Dendritic cell treated with granulocyte-macrophage colony-stimulating factor and Interleukin-4, amounts not matched to agents 40 ng/mL and 50 ng/mL, for 4 days (primary cell): ENCODE results near the gene ADAM17.
"Not testable (repeated sequence)": the region's sequence is repeated elsewhere in the genome, so short reads cannot be mapped to it uniquely, and the experiment has no call there.

Source experiments
- H3K27ac Mint-ChIP-seq: one replicate; pipeline ENCODE4 v1.8.0; 2022; ENCODE audit warnings: mild to moderate bottlenecking, mixed read lengths
- H3K27me3 Mint-ChIP-seq: one replicate; pipeline ENCODE4 v1.8.0; 2022; ENCODE audit warnings: mild to moderate bottlenecking, mixed read lengths
- H3K36me3 Mint-ChIP-seq: one replicate; pipeline ENCODE4 v1.8.0; 2022; ENCODE audit warnings: low read depth, mixed read lengths
- H3K4me1 Mint-ChIP-seq: one replicate; pipeline ENCODE4 v1.8.0; 2022; ENCODE audit warnings: low read depth, mixed read lengths
- H3K4me3 Mint-ChIP-seq: one replicate; pipeline ENCODE4 v1.8.0; 2022; ENCODE audit warnings: mild to moderate bottlenecking, moderate library complexity, mixed read lengths
- H3K9me3 Mint-ChIP-seq: one replicate; pipeline ENCODE4 v1.8.0; 2022; ENCODE audit warnings: mixed read lengths
- intact Hi-C: fragments of 100-400 bp; cut with micrococcal nuclease; formaldehyde crosslinking; loops from one replicate; pipeline ENCODE4 v1.15.0; 2022

The ADAM17 gene

GRCh38 chr2:9552219-9553178 lies 3.1 kb downstream of the ADAM17 start:
- Mint-ChIP-seq H3K27me3 (no peaks in the 10 kb centered on the region), H3K4me1 (peaks cover 58% of the 10 kb centered on the region), H3K27ac (peak overlapping the region; percentile 95), H3K4me3 (peak overlapping the region; percentile 40), H3K36me3 (peaks cover 32% of the 10 kb centered on the region), H3K9me3 (no peaks in the 10 kb centered on the region)
- intact Hi-C loops, result loop anchor here (1.0 kb wide), 1 partner anchor 13 kb away; no protein-coding TSS in a partner anchor

DNA sequence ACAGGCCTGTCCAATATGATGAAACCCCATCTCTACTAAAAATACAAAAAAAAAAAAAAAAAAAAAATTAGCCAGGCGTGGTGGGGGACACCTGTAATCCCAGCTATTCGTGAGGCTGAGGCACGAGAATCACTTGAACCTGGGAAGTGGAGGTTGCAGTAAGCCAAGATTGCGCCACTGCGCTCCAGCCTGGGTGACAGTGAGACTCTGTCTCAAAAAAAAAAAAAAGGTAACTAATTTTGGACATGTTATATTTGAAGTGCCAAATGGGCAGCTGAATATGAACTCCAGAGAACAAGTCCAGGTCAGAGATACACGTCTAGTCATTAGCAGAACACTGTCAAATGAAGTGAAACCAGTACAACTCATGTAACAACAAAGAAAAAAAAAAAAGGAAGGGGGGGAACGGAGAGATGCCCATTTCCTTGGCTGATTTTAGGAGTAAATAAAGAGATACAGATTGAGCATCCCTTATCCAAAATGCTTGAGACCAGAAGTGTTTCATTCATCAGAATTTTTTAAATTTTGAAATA lies 4.7 kb downstream of the ADAM17 start:
- Mint-ChIP-seq H3K36me3 (peaks cover 38% of the 10 kb centered on the region), H3K4me1 (peaks cover 71% of the 10 kb centered on the region)
- H3K4me3 Mint-ChIP-seq, H3K9me3 Mint-ChIP-seq, H3K27me3 Mint-ChIP-seq, intact Hi-C loops, H3K27ac Mint-ChIP-seq: not testable (repeated sequence)

DNA sequence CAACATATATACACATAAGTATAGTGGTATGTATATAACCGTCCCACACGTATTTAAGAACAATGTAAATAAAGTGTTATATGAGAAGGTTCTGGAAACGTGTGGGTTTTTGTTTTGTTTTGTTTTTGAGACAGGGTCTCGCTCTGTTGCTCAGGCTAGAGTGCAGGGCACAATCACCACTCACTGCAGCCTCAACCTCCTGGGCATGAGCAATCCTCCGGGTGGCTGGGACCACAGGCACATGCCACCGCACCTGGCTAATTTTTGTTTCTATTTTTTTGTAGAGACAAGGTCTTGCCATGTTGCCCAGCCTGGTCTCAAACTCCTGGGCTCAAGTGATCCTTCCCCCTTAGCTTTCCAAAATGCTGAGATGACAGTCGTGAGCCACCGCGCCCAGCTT lies 6.2 kb downstream of the ADAM17 start:
- no peaks in the 10 kb centered on the region for H3K27me3 Mint-ChIP-seq
- H3K36me3 Mint-ChIP-seq, result peaks cover 23% of the 10 kb centered on the region
- intact Hi-C loops, result no loop called here
- H3K27ac Mint-ChIP-seq, result peak overlapping the region; percentile 57
- no peak overlapping the region for H3K4me3 Mint-ChIP-seq
- H3K9me3 Mint-ChIP-seq, result no peaks in the 10 kb centered on the region
- peaks cover 77% of the 10 kb centered on the region for H3K4me1 Mint-ChIP-seq

DNA sequence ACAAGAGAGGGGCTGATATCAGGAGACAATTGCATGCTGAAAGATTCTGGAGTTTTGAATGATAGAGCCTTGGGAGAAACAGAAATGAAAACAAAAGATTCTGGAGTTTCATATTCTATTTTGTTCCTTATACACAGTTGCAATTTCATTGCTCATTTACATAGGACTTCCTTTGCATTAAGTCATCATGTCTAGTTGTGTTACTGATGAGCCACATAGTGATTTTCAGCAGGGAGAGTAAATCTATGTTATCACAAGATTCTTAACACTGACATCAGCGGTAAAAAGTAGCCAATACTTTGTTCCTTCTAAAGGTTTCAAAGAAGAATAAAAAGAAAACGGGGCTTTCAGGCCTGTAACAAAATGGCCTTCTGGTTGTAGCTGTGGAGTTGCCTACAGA lies 7.1 kb downstream of the ADAM17 start:
- Mint-ChIP-seq H3K27me3 (no peaks in the 10 kb centered on the region), H3K4me3 (peak overlapping the region; percentile 66), H3K9me3 (no peaks in the 10 kb centered on the region), H3K36me3 (peaks cover 15% of the 10 kb centered on the region), H3K27ac (peak overlapping the region; percentile 84), H3K4me1 (peaks cover 77% of the 10 kb centered on the region)
- intact Hi-C loops, result no loop called here

DNA sequence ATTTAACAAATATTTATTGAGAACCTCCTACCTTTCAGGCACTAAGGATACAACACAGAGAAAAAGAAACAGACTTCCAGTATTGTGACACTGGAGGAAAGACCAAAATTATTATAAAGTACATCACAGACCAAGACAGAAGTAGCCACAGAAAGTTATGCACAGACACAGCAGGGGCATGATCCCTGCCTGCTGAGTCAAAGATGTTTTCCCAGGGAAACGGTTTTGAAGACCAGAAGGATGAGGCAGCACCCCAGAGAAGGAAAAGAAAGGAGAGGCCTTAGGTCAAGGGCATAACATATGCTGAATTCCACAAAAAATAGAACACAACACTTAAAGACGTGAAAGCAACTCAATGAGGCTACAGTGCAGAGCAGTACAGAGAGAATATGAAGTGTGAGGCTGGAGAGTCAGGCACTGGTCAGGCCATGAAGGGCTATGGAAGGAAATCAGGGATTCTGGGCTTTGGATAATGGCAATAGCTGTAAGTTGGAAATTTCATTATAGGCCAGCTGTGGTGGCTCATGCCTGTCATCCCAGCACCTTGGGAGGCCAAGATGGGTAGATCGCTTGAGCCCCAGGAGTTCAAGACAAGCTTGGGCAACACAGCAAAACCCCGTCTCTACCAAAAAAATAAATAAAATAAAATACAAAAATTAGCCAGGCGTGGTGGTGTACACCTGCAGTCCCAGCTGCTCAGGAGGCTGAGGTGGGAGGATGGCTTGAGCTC lies 8.2 kb downstream of the ADAM17 start:
- Mint-ChIP-seq H3K36me3 (peaks cover 10% of the 10 kb centered on the region), H3K4me1 (peaks cover 73% of the 10 kb centered on the region), H3K27me3 (no peaks in the 10 kb centered on the region), H3K9me3 (no peaks in the 10 kb centered on the region), H3K4me3 (peak overlapping the region; percentile 66), H3K27ac (peak overlapping the region; percentile 84)
- intact Hi-C loops, result no loop called here

DNA sequence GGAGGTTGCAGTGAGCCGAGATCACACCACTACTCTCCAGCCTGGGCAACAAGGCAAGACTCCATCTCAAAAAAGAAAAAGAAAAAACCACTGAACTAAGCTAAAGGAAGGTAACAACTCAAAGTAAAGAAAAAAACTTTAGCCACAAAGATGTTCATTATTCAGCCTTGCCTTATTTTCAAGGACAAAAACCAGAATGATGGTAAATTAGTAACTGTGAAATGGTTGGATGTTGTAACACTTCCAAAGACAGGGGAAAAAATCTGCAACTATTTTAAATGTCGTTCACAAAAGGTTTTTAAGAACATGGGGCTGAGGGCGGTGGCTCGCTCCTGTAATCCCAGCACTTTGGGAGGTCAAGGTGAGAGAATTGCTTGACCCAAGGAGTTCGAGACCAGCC lies 10.1 kb downstream of the ADAM17 start:
- H3K27ac Mint-ChIP-seq, result no peak overlapping the region
- H3K4me1 Mint-ChIP-seq, result peaks cover 66% of the 10 kb centered on the region
- H3K27me3 Mint-ChIP-seq, result no peaks in the 10 kb centered on the region
- no peaks in the 10 kb centered on the region for H3K9me3 Mint-ChIP-seq
- peaks cover 21% of the 10 kb centered on the region for H3K36me3 Mint-ChIP-seq
- intact Hi-C loops, result no loop called here
- H3K4me3 Mint-ChIP-seq, result no peak overlapping the region

- Mint-ChIP-seq H3K27ac (peak overlapping the region; percentile 53), H3K9me3 (no peaks in the 10 kb centered on the region), H3K36me3 (peaks cover 21% of the 10 kb centered on the region), H3K4me3 (no peak overlapping the region), H3K4me1 (peaks cover 61% of the 10 kb centered on the region), H3K27me3 (no peaks in the 10 kb centered on the region)
- intact Hi-C loops, result no loop called here
Measured at GRCh38 chr2:9543557-9543956, 12.1 kb downstream of the ADAM17 start.

DNA sequence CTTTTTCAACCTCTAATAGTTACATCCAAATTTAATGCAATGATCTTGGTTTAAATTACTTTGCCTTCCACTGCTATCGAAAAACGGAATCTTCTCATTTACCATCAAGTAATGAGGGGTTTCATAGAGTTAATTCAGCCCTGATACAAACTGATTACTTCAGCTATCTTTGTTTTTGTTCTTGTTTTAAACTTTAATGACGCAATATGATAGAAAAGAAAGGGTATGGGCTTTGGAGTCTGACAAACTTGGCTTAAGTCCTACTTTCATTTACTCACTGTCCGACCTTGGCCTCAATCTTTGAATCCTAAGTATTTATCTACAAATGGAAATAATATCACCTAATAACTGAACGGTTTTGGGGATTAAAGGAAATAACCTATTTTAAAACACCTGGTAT lies 16.1 kb downstream of the ADAM17 start:
- Mint-ChIP-seq H3K9me3 (no peaks in the 10 kb centered on the region), H3K27me3 (no peaks in the 10 kb centered on the region), H3K27ac (peak overlapping the region; percentile 84), H3K4me1 (peaks cover 47% of the 10 kb centered on the region), H3K4me3 (peak overlapping the region; percentile 51), H3K36me3 (peaks cover 26% of the 10 kb centered on the region)
- intact Hi-C loops, result loop anchor here (1.0 to 5.0 kb wide), 2 partner anchors 13 to 88 kb away; no protein-coding TSS in a partner anchor

- H3K36me3 Mint-ChIP-seq, result peaks cover 41% of the 10 kb centered on the region
- H3K4me3 Mint-ChIP-seq, result no peak overlapping the region
- no peaks in the 10 kb centered on the region for H3K9me3 Mint-ChIP-seq
- H3K27ac Mint-ChIP-seq, result peak overlapping the region; percentile 84
- peaks cover 33% of the 10 kb centered on the region for H3K4me1 Mint-ChIP-seq
- intact Hi-C loops, result loop anchor here (5.0 kb wide), 1 partner anchor 89 kb away; no protein-coding TSS in a partner anchor
- no peaks in the 10 kb centered on the region for H3K27me3 Mint-ChIP-seq
Measured at GRCh38 chr2:9538000-9538507, 17.6 kb downstream of the ADAM17 start.

DNA sequence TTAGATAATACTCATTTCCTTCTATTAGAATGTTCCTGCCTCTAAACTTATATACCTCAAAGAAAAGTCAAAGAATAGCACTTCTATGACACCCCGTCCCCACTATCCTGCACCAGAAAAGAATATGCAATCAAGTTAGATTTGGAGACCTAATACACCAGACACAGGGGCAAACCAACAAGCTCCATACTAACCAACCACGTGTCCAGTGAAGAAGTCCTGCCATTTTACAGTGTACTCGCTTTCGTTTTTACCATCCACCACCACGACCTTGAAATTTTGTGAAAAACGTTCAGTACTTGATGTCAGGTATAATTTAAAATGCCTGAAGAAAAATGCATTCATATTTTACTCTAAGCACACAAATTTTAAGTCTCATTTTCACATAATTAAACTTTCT lies 19.1 kb downstream of the ADAM17 start:
- peaks cover 45% of the 10 kb centered on the region for H3K36me3 Mint-ChIP-seq
- no peak overlapping the region for H3K27ac Mint-ChIP-seq
- no peak overlapping the region for H3K4me3 Mint-ChIP-seq
- intact Hi-C loops, result loop anchor here (5.0 kb wide), 1 partner anchor 91 kb away; no protein-coding TSS in a partner anchor
- no peaks in the 10 kb centered on the region for H3K27me3 Mint-ChIP-seq
- H3K9me3 Mint-ChIP-seq, result no peaks in the 10 kb centered on the region
- peaks cover 32% of the 10 kb centered on the region for H3K4me1 Mint-ChIP-seq

DNA sequence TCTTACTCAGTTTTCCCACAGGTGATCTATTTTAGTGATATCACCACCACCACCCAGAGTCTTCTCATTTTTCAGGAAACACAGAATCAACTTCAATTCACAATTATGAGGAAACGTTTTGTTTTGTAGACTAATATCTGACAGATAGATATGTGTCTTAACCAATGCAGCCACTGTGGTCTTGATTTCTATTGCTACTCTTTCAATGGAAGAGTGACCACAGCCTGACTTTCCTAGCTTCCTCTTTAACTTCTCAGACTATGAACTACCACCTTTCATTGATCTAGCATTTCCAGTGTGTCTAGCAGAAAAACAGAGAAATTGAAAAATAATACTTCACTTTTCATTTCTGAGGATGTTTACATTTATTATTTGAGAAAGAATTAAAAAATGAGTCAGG lies 20.5 kb downstream of the ADAM17 start:
- Mint-ChIP-seq H3K36me3 (peaks cover 53% of the 10 kb centered on the region), H3K27ac (no peak overlapping the region)

GRCh38 chr2:9533663-9534062 lies 22.0 kb downstream of the ADAM17 start:
- intact Hi-C loops, result no loop called here
- H3K27ac Mint-ChIP-seq, result no peak overlapping the region
- peaks cover 64% of the 10 kb centered on the region for H3K36me3 Mint-ChIP-seq
- H3K4me3 Mint-ChIP-seq, result no peak overlapping the region
- H3K27me3 Mint-ChIP-seq, result no peaks in the 10 kb centered on the region
- H3K9me3 Mint-ChIP-seq, result no peaks in the 10 kb centered on the region
- H3K4me1 Mint-ChIP-seq, result peaks cover 21% of the 10 kb centered on the region

More for the DNA sequence above, 20.5 kb downstream of the ADAM17 start:
- Mint-ChIP-seq H3K27me3 (no peaks in the 10 kb centered on the region), H3K4me1 (peaks cover 30% of the 10 kb centered on the region), H3K9me3 (no peaks in the 10 kb centered on the region), H3K4me3 (no peak overlapping the region)
- intact Hi-C loops, result loop anchor here (5.0 kb wide), 1 partner anchor 92 kb away; no protein-coding TSS in a partner anchor

DNA sequence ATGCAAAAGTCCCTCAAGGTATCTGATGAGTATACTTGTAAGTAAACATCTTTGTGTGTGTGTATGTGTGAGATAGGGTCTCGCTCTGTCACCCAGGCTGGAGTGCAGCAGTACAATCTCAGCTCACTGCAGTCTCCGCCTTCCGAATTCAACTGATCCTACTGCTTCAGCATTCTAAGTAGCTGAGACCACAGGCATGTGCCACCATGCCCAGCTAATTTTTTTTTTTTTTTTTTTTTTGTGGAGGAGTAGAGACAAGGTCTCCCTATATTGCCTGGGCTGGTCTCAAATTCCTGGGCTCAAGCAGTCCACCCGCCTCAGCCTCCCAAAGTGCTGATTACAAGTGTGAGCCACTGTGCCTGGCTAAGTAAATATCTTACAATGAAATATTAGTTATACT lies 23.2 kb downstream of the ADAM17 start:
- Mint-ChIP-seq H3K27me3 (no peaks in the 10 kb centered on the region), H3K4me1 (peaks cover 21% of the 10 kb centered on the region), H3K36me3 (peaks cover 74% of the 10 kb centered on the region), H3K9me3 (no peaks in the 10 kb centered on the region), H3K4me3 (no peak overlapping the region), H3K27ac (no peak overlapping the region)
- intact Hi-C loops, result no loop called here
